Activated T-cell treated with anti-CD3 and anti-CD28 coated beads, Interleukin-2, amount 50 U/mL, for 72 hours (primary cell): ENCODE data around the gene JAGN1. TPM values are rescaled to one million over a fixed set of nuclear protein-coding genes. Genes with fewer than 3 reads are reported as not detected.
"Not testable (repeated sequence)": the region's sequence is repeated elsewhere in the genome, so short reads cannot be mapped to it uniquely, and the experiment has no call there.

Source experiments
- ATAC-seq, 2 donors: fragments of 150-1000 bp; cut with Tn5 transposase; replicated peaks in 1 of 2; 2 replicates each; pipeline ENCODE4 v1.10.0; 2021; ENCODE audit warnings: moderate library complexity in 2 of 2, mild to moderate bottlenecking in 1 of 2
- DNase-seq, 2 donors: peaks; one replicate each; pipeline ENCODE4 v3.0.0; 2021 to 2022; ENCODE audit warnings: mixed read lengths in 1 of 2
- H3K27ac Mint-ChIP-seq: one replicate; pipeline ENCODE4 v1.8.0; 2022; ENCODE audit warnings: mild to moderate bottlenecking, moderate library complexity, mixed read lengths
- H3K27me3 Mint-ChIP-seq: one replicate; pipeline ENCODE4 v1.8.0; 2022; ENCODE audit warnings: low read depth, mixed read lengths
- H3K36me3 Mint-ChIP-seq, 2 donors: one replicate each; pipeline ENCODE4 v1.8.0; 2022; ENCODE audit warnings: mixed read lengths in 2 of 2, mild to moderate bottlenecking in 1 of 2; ENCODE audit not compliant: insufficient read depth in 2 of 2
- H3K4me1 Mint-ChIP-seq: one replicate; pipeline ENCODE4 v1.8.0; 2022; ENCODE audit warnings: low read depth, mixed read lengths
- H3K4me3 Mint-ChIP-seq, 2 donors: one replicate each; pipeline ENCODE4 v1.8.0; 2022; ENCODE audit warnings: mild to moderate bottlenecking in 2 of 2, mixed read lengths in 2 of 2, moderate library complexity in 2 of 2
- H3K9me3 Mint-ChIP-seq, 2 donors: one replicate each; pipeline ENCODE4 v1.8.0; 2022; ENCODE audit warnings: mixed read lengths in 2 of 2
- total RNA-seq, 2 donors: library from RNA; stranded (reverse); gene quantifications; one replicate each; pipeline ENCODE4 v1.2.3, GENCODE V29; 2022

The JAGN1 gene
- total RNA-seq, 2 donors from 2014 or later: 34.6 to 39.4 TPM

- not testable (repeated sequence) for H3K9me3 Mint-ChIP-seq, DNase-seq, ATAC-seq, H3K4me3 Mint-ChIP-seq, H3K27ac Mint-ChIP-seq, H3K27me3 Mint-ChIP-seq
- H3K4me1 Mint-ChIP-seq: peaks cover 50% of the 10 kb centered on the region
- peaks cover 15 to 23% of the 10 kb centered on the region in 2 donors for H3K36me3 Mint-ChIP-seq
Observed at GRCh38 chr3:9895715-9896114, 5.3 kb downstream of the JAGN1 start.

GRCh38 chr3:9896755-9897407 is 6.5 kb downstream of the JAGN1 start:
- Mint-ChIP-seq H3K36me3 (peaks cover 13 to 21% of the 10 kb centered on the region in 2 donors), H3K4me1 (peaks cover 58% of the 10 kb centered on the region)
- H3K9me3 Mint-ChIP-seq, DNase-seq, ATAC-seq, H3K4me3 Mint-ChIP-seq, H3K27me3 Mint-ChIP-seq, H3K27ac Mint-ChIP-seq: not testable (repeated sequence)

DNA sequence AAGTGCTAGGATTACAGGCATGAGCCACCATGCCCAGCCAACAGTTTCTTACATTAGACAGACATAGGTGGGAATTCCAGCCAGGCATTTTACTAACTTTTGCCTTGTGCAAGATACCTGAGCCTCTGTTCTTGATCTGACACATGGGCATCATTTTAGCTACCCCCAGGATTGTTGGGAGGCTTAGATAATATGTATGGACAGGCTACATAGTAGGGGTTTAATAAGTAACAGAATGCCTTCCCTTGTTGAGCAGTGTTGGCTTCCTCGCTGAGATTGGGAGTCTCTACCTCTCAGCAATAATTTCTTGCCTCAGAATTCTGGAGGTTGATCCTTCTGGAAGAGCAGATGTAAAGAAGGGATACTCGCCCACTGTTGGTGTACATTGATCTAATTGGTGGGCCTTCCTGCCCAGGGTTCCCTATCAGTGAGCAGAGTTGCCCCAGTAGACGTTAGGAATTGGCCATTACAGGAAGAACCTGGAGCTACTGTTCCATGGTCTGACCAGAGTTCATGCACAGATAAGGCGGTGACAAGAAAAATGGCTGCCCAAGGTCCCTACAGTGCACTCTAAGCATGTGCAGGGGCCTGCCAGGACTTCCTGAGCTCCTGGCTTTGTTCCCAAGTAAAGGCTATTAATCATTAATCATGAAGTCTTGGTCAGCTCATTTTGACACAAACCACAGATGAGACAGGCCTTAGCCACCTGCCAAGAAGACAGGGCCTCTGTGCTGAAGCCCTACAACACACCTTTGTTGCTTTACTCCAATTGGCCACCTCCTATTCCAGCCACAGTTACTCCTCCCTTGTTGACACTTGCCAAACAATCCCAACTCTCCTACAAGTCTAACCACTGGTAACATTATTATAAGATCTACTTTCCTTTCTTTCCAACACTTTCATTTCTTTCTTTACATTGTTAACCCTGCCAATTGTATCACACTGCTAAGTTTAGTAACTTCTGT is 7.3 kb downstream of the JAGN1 start:
- Mint-ChIP-seq H3K9me3 (no peaks in the 10 kb centered on the region), H3K4me1 (peaks cover 58% of the 10 kb centered on the region), H3K27ac (peak overlapping the region; percentile 1), H3K36me3 (peaks cover 9 to 15% of the 10 kb centered on the region in 2 donors), H3K4me3 (no peak overlapping the region), H3K27me3 (no peaks in the 10 kb centered on the region)
- ATAC-seq (no peak), DNase-seq (no peak)

DNA sequence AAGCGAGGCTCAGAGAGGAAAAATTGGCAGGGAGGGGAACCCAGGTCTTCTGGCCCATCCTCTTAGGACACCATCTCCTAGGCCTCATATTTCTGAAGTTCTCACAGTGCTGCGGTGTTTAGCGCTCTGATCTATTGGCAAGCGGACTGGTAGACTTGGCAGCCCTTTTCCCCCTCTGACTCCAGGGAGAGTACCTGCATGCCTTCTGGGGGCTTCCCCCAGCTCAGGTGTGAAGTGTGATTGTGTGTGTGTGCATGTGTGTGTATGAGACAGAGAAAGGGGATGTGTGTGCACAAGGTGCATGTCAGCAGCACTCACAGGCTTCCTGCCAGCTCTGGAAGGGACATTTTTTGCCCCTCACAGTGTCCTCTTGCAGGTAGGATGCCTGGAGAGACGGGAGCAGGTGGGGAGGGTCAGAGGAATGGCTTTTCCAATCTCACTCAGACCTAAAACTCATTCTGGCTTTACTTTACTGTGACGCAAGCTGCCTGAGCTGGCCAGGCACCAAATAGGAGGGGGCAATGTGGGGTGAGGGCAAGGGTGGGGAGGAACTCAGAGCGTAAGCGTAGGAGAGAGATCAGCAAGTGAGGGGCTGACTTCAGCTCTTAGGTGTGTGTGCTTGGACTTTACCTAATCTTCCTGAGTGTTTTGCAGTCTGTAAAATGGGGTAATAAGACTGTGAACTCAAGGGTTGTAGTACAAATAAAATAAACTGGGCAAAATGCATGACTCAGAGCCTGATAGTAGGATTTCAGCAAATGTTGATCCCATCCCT is 8.2 kb downstream of the JAGN1 start:
- H3K4me1 Mint-ChIP-seq: peaks cover 58% of the 10 kb centered on the region
- DNase-seq: no peak

DNA sequence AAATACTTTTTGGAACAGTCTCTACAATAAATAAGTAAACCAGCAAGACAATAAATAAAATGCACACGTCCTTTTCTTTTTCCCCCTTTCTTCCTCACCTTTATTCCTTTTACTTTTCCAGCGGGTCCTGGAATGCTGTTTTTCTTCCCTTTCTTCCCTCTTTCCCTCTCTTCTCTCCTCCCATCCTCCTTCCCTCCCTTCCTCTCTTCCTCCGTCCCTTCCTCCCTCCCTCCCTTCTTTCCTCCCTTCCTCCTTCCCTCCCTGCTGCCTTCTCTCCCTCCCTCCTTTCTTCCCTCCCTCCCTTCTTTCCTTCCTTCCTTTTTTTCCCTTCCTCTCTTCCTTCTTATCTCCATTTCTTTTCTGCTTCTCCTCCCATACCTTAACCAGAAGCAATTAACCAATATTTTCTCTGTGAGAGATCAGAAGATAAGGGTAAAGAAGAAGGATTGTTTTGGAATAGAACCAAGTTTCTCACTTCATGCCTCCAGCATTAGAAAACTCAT is 8.9 kb downstream of the JAGN1 start:
- Mint-ChIP-seq H3K27ac (no peak overlapping the region), H3K27me3 (no peaks in the 10 kb centered on the region), H3K4me3 (no peak overlapping the region), H3K4me1 (peaks cover 56% of the 10 kb centered on the region), H3K36me3 (peaks cover 4 to 7% of the 10 kb centered on the region in 2 donors), H3K9me3 (no peaks in the 10 kb centered on the region)
- DNase-seq (no peak), ATAC-seq (no peak)

More for the DNA sequence above, 8.2 kb downstream of the JAGN1 start:
- no peak overlapping the region for H3K4me3 Mint-ChIP-seq
- no peak overlapping the region for H3K27ac Mint-ChIP-seq
- H3K27me3 Mint-ChIP-seq: no peaks in the 10 kb centered on the region
- H3K36me3 Mint-ChIP-seq: peaks cover 4 to 7% of the 10 kb centered on the region in 2 donors
- no peaks in the 10 kb centered on the region for H3K9me3 Mint-ChIP-seq
- no peak for ATAC-seq

GRCh38 chr3:9900965-9901415 is 10.6 kb downstream of the JAGN1 start:
- Mint-ChIP-seq H3K27ac (peak overlapping the region; percentile 65), H3K4me3 (peak overlapping the region in 1 of 2 donors; percentile 62), H3K4me1 (peaks cover 42% of the 10 kb centered on the region)
- H3K27me3 Mint-ChIP-seq, H3K9me3 Mint-ChIP-seq, H3K36me3 Mint-ChIP-seq, DNase-seq, ATAC-seq: not testable (repeated sequence)

- Mint-ChIP-seq H3K4me1 (peaks cover 42% of the 10 kb centered on the region), H3K4me3 (peak overlapping the region; percentile 62 to 67), H3K27me3 (no peaks in the 10 kb centered on the region), H3K36me3 (no peaks in the 10 kb centered on the region), H3K9me3 (no peaks in the 10 kb centered on the region), H3K27ac (no peak overlapping the region)
- DNase-seq (peak; percentile 28), ATAC-seq (peak; percentile 70 to 74)
Observed at GRCh38 chr3:9901967-9902366, 11.6 kb downstream of the JAGN1 start.

GRCh38 chr3:9902372-9903237 is 12.2 kb downstream of the JAGN1 start, which contains the start of gene IL17RE:
IL17RE (plus strand) TSS chr3:9902848; CDS start chr3:9902933, 85 bp downstream.
- Mint-ChIP-seq H3K4me1 (peaks cover 42% of the 10 kb centered on the region), H3K27me3 (peaks cover 2% of the 10 kb centered on the region), H3K36me3 (no peaks in the 10 kb centered on the region), H3K4me3 (peak within 1 kb of the TSS; percentile 62 to 67), H3K9me3 (no peaks in the 10 kb centered on the region), H3K27ac (peak within 1 kb of the TSS; percentile 30)
- DNase-seq: no peak
- ATAC-seq: peak; percentile 61 to 74

DNA sequence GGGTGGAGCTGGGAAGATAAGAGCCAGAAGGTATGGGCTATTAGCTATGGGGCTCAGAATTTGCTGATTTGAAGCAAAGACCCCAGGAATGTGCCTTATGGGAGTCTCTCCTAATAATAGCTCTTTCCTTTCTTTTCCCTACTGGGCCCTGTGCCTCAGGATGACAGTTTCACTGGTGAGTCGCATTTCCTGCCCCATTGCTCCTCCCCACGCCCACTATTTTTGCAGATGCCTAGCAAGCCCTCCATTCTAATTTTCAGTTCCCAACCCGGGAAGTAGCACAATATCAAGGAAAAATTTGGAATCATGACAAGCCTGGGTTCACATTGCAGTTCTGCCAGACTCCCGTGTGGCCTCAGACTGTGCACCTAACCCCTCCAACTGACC is 12.8 kb downstream of the JAGN1 start:
- Mint-ChIP-seq H3K4me1 (peaks cover 37% of the 10 kb centered on the region), H3K27me3 (peaks cover 5% of the 10 kb centered on the region), H3K36me3 (no peaks in the 10 kb centered on the region), H3K27ac (peak overlapping the region; percentile 30), H3K9me3 (no peaks in the 10 kb centered on the region), H3K4me3 (peak overlapping the region; percentile 62 to 67)
- ATAC-seq (peak in 1 of 2 donors; percentile 26), DNase-seq (peak; percentile 28 to 37)

DNA sequence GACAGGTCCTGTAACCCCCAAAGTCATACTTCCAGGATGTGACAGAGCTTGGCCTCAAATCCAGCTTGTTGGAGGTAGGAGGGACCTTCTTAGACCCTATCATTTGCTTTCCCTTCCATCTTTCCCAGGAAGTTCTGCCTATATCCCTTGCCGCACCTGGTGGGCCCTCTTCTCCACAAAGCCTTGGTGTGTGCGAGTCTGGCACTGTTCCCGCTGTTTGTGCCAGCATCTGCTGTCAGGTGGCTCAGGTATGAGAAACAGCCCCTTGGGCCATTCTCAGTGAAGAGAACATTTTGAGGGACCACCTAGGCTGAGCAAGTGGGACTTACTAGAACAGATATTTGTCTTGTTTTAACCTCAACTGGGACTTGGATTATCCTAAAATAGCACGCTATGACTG is 13.5 kb downstream of the JAGN1 start:
- Mint-ChIP-seq H3K27ac (peak overlapping the region; percentile 29), H3K4me1 (peaks cover 31% of the 10 kb centered on the region), H3K4me3 (peak overlapping the region in 1 of 2 donors; percentile 62), H3K36me3 (no peaks in the 10 kb centered on the region), H3K27me3 (peaks cover 5% of the 10 kb centered on the region), H3K9me3 (no peaks in the 10 kb centered on the region)
- ATAC-seq: no peak
- no peak for DNase-seq

DNA sequence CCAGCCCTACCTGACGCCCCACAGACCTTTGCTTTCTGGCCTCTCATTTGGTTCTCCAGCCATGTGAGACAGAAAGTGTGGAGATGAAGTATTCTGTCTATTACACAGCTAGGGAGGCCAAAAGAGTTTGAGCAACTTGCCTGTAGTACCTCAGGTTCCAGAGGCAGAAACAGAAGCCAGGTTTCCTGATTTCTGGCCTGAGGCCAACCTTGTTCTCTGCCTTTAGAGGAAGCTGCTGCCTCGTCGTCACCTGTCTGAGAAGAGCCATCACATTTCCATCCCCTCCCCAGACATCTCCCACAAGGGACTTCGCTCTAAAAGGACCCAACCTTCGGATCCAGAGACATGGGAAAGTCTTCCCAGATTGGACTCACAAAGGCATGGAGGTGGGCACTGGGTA is 16.1 kb downstream of the JAGN1 start:
- Mint-ChIP-seq H3K4me1 (peaks cover 39% of the 10 kb centered on the region), H3K36me3 (no peaks in the 10 kb centered on the region), H3K9me3 (no peaks in the 10 kb centered on the region), H3K27me3 (peaks cover 10% of the 10 kb centered on the region), H3K4me3 (no peak overlapping the region), H3K27ac (no peak overlapping the region)
- no peak for ATAC-seq
- no peak for DNase-seq

- Mint-ChIP-seq H3K36me3 (peaks cover 0 to 2% of the 10 kb centered on the region in 2 donors), H3K27me3 (peaks cover 20% of the 10 kb centered on the region), H3K4me3 (no peak overlapping the region), H3K4me1 (peaks cover 31% of the 10 kb centered on the region), H3K9me3 (no peaks in the 10 kb centered on the region), H3K27ac (no peak overlapping the region)
- ATAC-seq (no peak), DNase-seq (no peak)
Observed at GRCh38 chr3:9908286-9908685, 17.9 kb downstream of the JAGN1 start.
